H1 (cell line): Measurements from ENCODE around the gene NHSL2. TPM values are rescaled to one million over a fixed set of nuclear protein-coding genes. Genes with fewer than 3 reads are reported as not detected.
A peak's percentile ranks its signal among the peaks of the same experiment; 100 is the strongest.

Source experiments
- ASH2L ChIP-seq: fragments of 200-600, 300-600 bp; sonication (generic); IDR thresholded peaks from one replicate; pipeline ENCODE4 v1.7.1; 2017; ENCODE audit warnings: low read length
- ATF2 ChIP-seq: IDR thresholded peaks from 2 replicates; pipeline ENCODE4 v1.6.1; 2012; ENCODE audit warnings: low read length, inconsistent platforms
- BRCA1 ChIP-seq: IDR thresholded peaks from 2 replicates; pipeline ENCODE4 v1.6.1; 2012; ENCODE audit warnings: low read depth, low read length, improper control_type of control experiment
- CBX8 ChIP-seq: fragments of 300-800, 300-1000 bp; sonication (generic); IDR thresholded peaks from 2 replicates; pipeline ENCODE4 v1.7.1; 2016; ENCODE audit warnings: low read depth, low read length, borderline replicate concordance
- CHD1 ChIP-seq: IDR thresholded peaks from 2 replicates; pipeline ENCODE4 v1.6.1; 2012; ENCODE audit warnings: low read depth, low read length, improper control_type of control experiment
- CHD2 ChIP-seq: IDR thresholded peaks from 2 replicates; pipeline ENCODE4 v1.6.1; 2012; ENCODE audit warnings: low read length, improper control_type of control experiment
- CTBP2 ChIP-seq: IDR thresholded peaks from 2 replicates; pipeline ENCODE4 v1.7.0; 2011; ENCODE audit warnings: borderline replicate concordance, mild to moderate bottlenecking, moderate library complexity, mixed read lengths, low read length; ENCODE audit not compliant: insufficient read depth, insufficient read length
- KDM4A ChIP-seq: IDR thresholded peaks from one replicate; pipeline ENCODE4 v1.7.1; 2012; ENCODE audit warnings: low read depth, mild to moderate bottlenecking, moderate library complexity, low read length, inconsistent platforms; ENCODE audit not compliant: severe bottlenecking
- MAX ChIP-seq: IDR thresholded peaks from 2 replicates; pipeline ENCODE4 v1.6.1; 2012; ENCODE audit warnings: inconsistent platforms
- NRF1 ChIP-seq: IDR thresholded peaks from 2 replicates; pipeline ENCODE4 v1.6.1; 2011; ENCODE audit warnings: mild to moderate bottlenecking, low read depth, low read length, improper control_type of control experiment
- USF2 ChIP-seq: IDR thresholded peaks from 2 replicates; pipeline ENCODE4 v1.6.1; 2011; ENCODE audit warnings: low read length, improper control_type of control experiment
- polyA plus RNA-seq, 7 experiments: library from polyadenylated mRNA; depleted of rRNA in 3 of 7; stranded (reverse) in 5 of 7; unstranded in 2 of 7; fragments of >200 nt in 5 of 7; fragments of 200-250 nt in 2 of 7; gene quantifications; 1 replicate in 5 of 7; 2 replicates in 1 of 7; 4 replicates in 1 of 7; pipeline versions ENCODE4 v1.2.1 to v1.2.3, GENCODE V29; 2011 to 2013; ENCODE audit warnings: missing spikeins in 2 of 7, mixed read lengths in 2 of 7
- total RNA-seq: library from RNA; stranded (reverse); fragmentation: NEBNext Ultra II Directional; extraction: Animal tissue kit (Norgen Biotek cat#: 25700); gene quantifications from 2 replicates; pipeline ENCODE4 v1.2.1, GENCODE V29; 2021

The NHSL2 gene
- total and polyA plus RNA-seq, 2 of the 8 experiments (the other 6 are each of a cell fraction or from before 2014, with no cell fraction given), result 3.7 to 7.2 TPM

- TF ChIP-seq CHD2 (no peak), CBX8 (no peak), CTBP2 (peak; percentile 71), ASH2L (no peak), KDM4A (no peak), NRF1 (no peak), BRCA1 (no peak), ATF2 (peak; percentile 64; the same call in 1 of the 2 replicates), CHD1 (no peak), USF2 (no peak), MAX (no peak)
Measured at GRCh38 chrX:71996826-71997225, 86.2 kb downstream of the NHSL2 start (continued).
